B cell (primary cell): ENCODE measurements around the gene IGF2BP3. TPM values are rescaled to one million over a fixed set of nuclear protein-coding genes. Genes with fewer than 3 reads are reported as not detected.
A peak's percentile ranks its signal among the peaks of the same experiment; 100 is the strongest.

Experiments used
- ATAC-seq: fragments of 200-7000 bp; cut with Tn5 transposase; one replicate; pipeline ENCODE4 v1.10.0; 2021; ENCODE audit warnings: low read depth, mild to moderate bottlenecking, moderate number of reproducible peaks, moderate library complexity
- CTCF ChIA-PET: fragments of 350-600 bp; sonication (Branson Sonifier 250); formaldehyde crosslinking; loops from one replicate; lab custom pipeline; 2021; ENCODE audit warnings: antibody characterized with exemption, inconsistent platforms; lab: Charles Lee
- POLR2A ChIA-PET: fragments of 350-600 bp; sonication (Branson Sonifier 250); formaldehyde crosslinking; loops from one replicate; lab custom pipeline; 2021; ENCODE audit warnings: antibody characterized with exemption; lab: Charles Lee
- DNase-seq: peaks from one replicate; pipeline ENCODE4 v3.0.0; 2013
- H2AFZ ChIP-seq: 2 replicates; pipeline ENCODE4 v1.6.1; 2012; ENCODE audit warnings: mild to moderate bottlenecking, low read depth, low read length; ENCODE audit not compliant: insufficient read depth, poor library complexity, severe bottlenecking
- H3K27ac ChIP-seq, 2 donors: 1 replicate in 1 of 2; 2 replicates in 1 of 2; pipeline ENCODE4 v1.5.1; 2012 to 2013; ENCODE audit warnings: low read length in 2 of 2, mild to moderate bottlenecking in 2 of 2, moderate library complexity in 1 of 2
- H3K27me3 ChIP-seq, 4 experiments: fragments of 200-600 bp in 1 of 4; sonication (generic) in 1 of 4; replicated peaks in 1 of 4; 1 replicate in 2 of 4; 2 replicates in 2 of 4; pipeline versions ENCODE4 v1.6.1 to v1.7.0; 2013 to 2016; ENCODE audit warnings: low read length in 3 of 4, mild to moderate bottlenecking in 2 of 4, mixed read lengths in 1 of 4, moderate library complexity in 1 of 4; ENCODE audit not compliant: insufficient read depth in 4 of 4, control insufficient read depth in 3 of 4; ENCODE audit errors: control extremely low read depth in 1 of 4
- H3K36me3 ChIP-seq, 2 experiments: replicated peaks in 1 of 2; 1 replicate in 1 of 2; 2 replicates in 1 of 2; pipeline versions ENCODE4 v1.6.1 to v1.7.1; 2013; ENCODE audit warnings: low read length in 1 of 2; ENCODE audit not compliant: insufficient read depth in 2 of 2, control insufficient read depth in 1 of 2; ENCODE audit errors: control extremely low read depth in 1 of 2, extremely low read depth in 1 of 2
- H3K4me1 ChIP-seq, 2 donors: fragments of 200-600 bp in 1 of 2; sonication (generic) in 1 of 2; 1 replicate in 1 of 2; 2 replicates in 1 of 2; pipeline versions ENCODE4 v1.5.1 to v1.6.1; 2013 to 2017; ENCODE audit warnings: low read length in 2 of 2; ENCODE audit not compliant: control insufficient read depth in 2 of 2, insufficient read depth in 2 of 2
- H3K4me2 ChIP-seq: replicated peaks from 2 replicates; pipeline ENCODE3; 2012; ENCODE audit warnings: mild to moderate bottlenecking, low read depth, low read length; ENCODE audit not compliant: poor library complexity, severe bottlenecking
- H3K4me3 ChIP-seq, 5 experiments: fragments of 200-600 bp in 1 of 5; sonication (generic) in 1 of 5; 1 replicate in 3 of 5; 2 replicates in 2 of 5; pipeline versions ENCODE4 v1.5.1 to v1.7.0; 2011 to 2016; ENCODE audit warnings: low read length in 4 of 5, mild to moderate bottlenecking in 4 of 5, low read depth in 2 of 5, control low read depth in 1 of 5, moderate library complexity in 1 of 5; ENCODE audit not compliant: insufficient read depth in 1 of 5; ENCODE audit errors: control extremely low read depth in 1 of 5, extremely low read depth in 1 of 5
- H3K79me2 ChIP-seq: fragments of 200-600 bp; sonication (generic); one replicate; pipeline ENCODE4 v1.6.0; 2016; ENCODE audit warnings: low read length; ENCODE audit not compliant: control insufficient read depth, insufficient read depth
- H3K9ac ChIP-seq: fragments of 200-600 bp; sonication (generic); 2 replicates; pipeline ENCODE4 v1.6.1; 2017; ENCODE audit warnings: mild to moderate bottlenecking, low read length, moderate library complexity
- H3K9me3 ChIP-seq, 3 donors: one replicate each; pipeline versions ENCODE4 v1.6.1 to v1.7.1; 2013; ENCODE audit warnings: low read length in 2 of 3; ENCODE audit not compliant: control insufficient read depth in 2 of 3, insufficient read depth in 1 of 3; ENCODE audit errors: control extremely low read depth in 1 of 3
- H4K20me1 ChIP-seq: 2 replicates; pipeline ENCODE4 v1.6.0; 2012; ENCODE audit warnings: mild to moderate bottlenecking, low read length; ENCODE audit not compliant: insufficient read depth, control insufficient read depth, poor library complexity, severe bottlenecking
- H3K27ac Mint-ChIP-seq: one replicate; pipeline ENCODE4 v1.8.0; 2021; ENCODE audit warnings: mixed read lengths
- H3K27me3 Mint-ChIP-seq: one replicate; pipeline ENCODE4 v1.8.0; 2021; ENCODE audit warnings: mixed read lengths
- H3K4me1 Mint-ChIP-seq: one replicate; pipeline ENCODE4 v1.8.0; 2021; ENCODE audit warnings: mixed read lengths
- H3K4me3 Mint-ChIP-seq: one replicate; pipeline ENCODE4 v1.8.0; 2021; ENCODE audit warnings: mixed read lengths
- H3K9me3 Mint-ChIP-seq: one replicate; pipeline ENCODE4 v1.8.0; 2022; ENCODE audit warnings: mixed read lengths; ENCODE audit not compliant: insufficient read depth
- CTCF ChIP-seq: fragments of 200-600 bp; IDR thresholded peaks from one replicate; pipeline ENCODE4 v1.8.0; 2022; ENCODE audit warnings: antibody characterized with exemption, mild to moderate bottlenecking
- EZH2 ChIP-seq: IDR thresholded peaks from 2 replicates; pipeline ENCODE4 v1.6.1; 2012; ENCODE audit warnings: borderline replicate concordance, low read depth, mild to moderate bottlenecking, moderate library complexity, low read length; ENCODE audit not compliant: insufficient read depth, poor library complexity, severe bottlenecking
- WGBS: methylation state at CpG from one replicate; pipeline ENCODE4 v1.1.5; 2013; ENCODE audit warnings: missing lambda C conversion rate; ENCODE audit not compliant: insufficient coverage; 5-methylcytosine and 5-hydroxymethylcytosine counted together
- intact Hi-C: fragments of 100-400 bp; cut with micrococcal nuclease; formaldehyde crosslinking; loops from one replicate; pipeline ENCODE4 v1.10.0; 2022
- polyA plus RNA-seq: library from polyadenylated mRNA; depleted of rRNA; stranded (reverse); fragments of >200 nt; gene quantifications from 2 replicates; pipeline ENCODE4 v1.2.3, GENCODE V29; 2012
- total RNA-seq, 2 donors: library from RNA; stranded (reverse); fragments of 120-200 nt in 1 of 2; gene quantifications; 1 replicate in 1 of 2; 2 replicates in 1 of 2; pipeline versions ENCODE4 v1.2.3 to v1.2.4, GENCODE V29; 2013 to 2022

The IGF2BP3 gene
- total and polyA plus RNA-seq, 2 donors (not counting 1 experiment from before 2014, with no cell fraction given): 0.63 to 10.0 TPM

DNA sequence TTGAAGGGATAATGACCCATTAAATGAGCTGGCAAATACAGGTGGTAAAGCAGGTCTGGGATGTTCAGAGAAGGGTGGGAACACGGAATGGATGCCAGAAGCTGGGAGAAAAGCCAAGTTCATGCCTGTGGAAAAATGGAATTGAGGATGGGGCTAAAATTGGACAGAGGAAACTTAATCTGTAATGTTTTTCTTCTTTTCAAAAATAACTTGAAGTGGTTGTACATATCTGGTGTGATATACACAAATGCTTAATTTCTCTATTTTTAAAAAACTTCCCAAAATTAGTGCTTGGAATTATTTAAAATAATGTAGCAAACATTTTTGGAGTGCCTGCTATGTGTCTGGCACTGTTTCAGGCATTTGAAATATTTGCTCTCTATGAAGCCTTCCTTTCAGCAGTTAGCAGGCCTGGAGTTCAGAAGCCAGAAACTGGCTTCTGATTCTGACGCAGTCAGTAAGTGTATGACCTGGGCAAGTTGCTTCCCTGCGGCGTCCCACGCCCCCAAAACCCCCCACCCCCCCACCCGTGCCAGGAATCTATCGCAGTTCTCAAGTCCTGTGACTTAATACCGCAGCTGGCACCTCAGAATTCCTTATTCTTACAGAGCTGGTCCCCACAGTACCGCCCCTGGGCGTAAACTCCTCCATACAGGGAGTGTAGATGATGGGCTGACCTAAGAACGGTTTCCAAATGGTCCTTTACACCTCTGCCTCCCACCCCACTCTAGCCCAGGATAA, 172.0 kb downstream of the IGF2BP3 start:
- ChIA-PET POLR2A (interaction anchor here (0.6 to 0.9 kb wide), 3 partner anchors 117 to 1223 kb away, joined by 3 to 7 read pairs (median 4); no protein-coding TSS in a partner anchor), CTCF (interaction anchor here (0.9 to 4.5 kb wide), 2 partner anchors 26 to 60 kb away, joined by 4 to 27 read pairs; no protein-coding TSS in a partner anchor)
- WGBS: no CpG with 5 or more reads among the region's 11 CpGs
- Mint-ChIP-seq H3K27me3 (no peaks in the 10 kb centered on the region), H3K4me1 (peaks cover 37% of the 10 kb centered on the region), H3K4me3 (peak overlapping the region; percentile 87), H3K27ac (peak overlapping the region; percentile 94), H3K9me3 (no peaks in the 10 kb centered on the region)
- H3K79me2 ChIP-seq: peaks cover 53% of the 10 kb centered on the region
- peak overlapping the region; percentile 87 for H3K9ac ChIP-seq
- H3K27ac ChIP-seq: peak overlapping the region; percentile 73 to 86
- peaks cover 16 to 23% of the 10 kb centered on the region in 2 donors for H3K4me1 ChIP-seq
- TF ChIP-seq EZH2: no peak
- TF ChIP-seq CTCF: no peak
- intact Hi-C loops: loop anchor here (2.0 to 5.0 kb wide), 2 partner anchors 174 to 284 kb away; partner anchors contain the start of genes HYCC1 and IGF2BP3
- peaks cover 7% of the 10 kb centered on the region for H4K20me1 ChIP-seq
- H3K4me3 ChIP-seq: peak overlapping the region; percentile 70 to 95 (median 86)
- no peak for ATAC-seq
- H3K27me3 ChIP-seq: peaks cover 0 to 6% (median 0%) of the 10 kb centered on the region in 4 experiments
- peak overlapping the region; percentile 85 for H2AFZ ChIP-seq
- H3K9me3 ChIP-seq: no peaks in the 10 kb centered on the region
- peak overlapping the region; percentile 82 for H3K4me2 ChIP-seq
- H3K36me3 ChIP-seq: peaks cover 0 to 10% of the 10 kb centered on the region in 2 experiments
- DNase-seq: no peak

GRCh38 chr7:23295401-23295697, 174.9 kb downstream of the IGF2BP3 start:
- Histone ChIP-seq H3K4me2 (no peak overlapping the region), H3K27me3 (peaks cover 0 to 6% (median 0%) of the 10 kb centered on the region in 4 experiments), H3K9me3 (no peaks in the 10 kb centered on the region), H4K20me1 (no peaks in the 10 kb centered on the region), H3K4me1 (peaks cover 10 to 15% of the 10 kb centered on the region in 2 donors), H3K79me2 (peaks cover 29% of the 10 kb centered on the region), H3K9ac (no peak overlapping the region), H3K4me3 (no peak overlapping the region), H2AFZ (no peak overlapping the region), H3K27ac (no peak overlapping the region), H3K36me3 (no peaks in the 10 kb centered on the region)
- H3K27ac Mint-ChIP-seq: no peak overlapping the region
- POLR2A ChIA-PET: no interaction called here
- H3K27me3 Mint-ChIP-seq: peaks cover 6% of the 10 kb centered on the region
- ATAC-seq (no peak), DNase-seq (no peak)
- H3K4me1 Mint-ChIP-seq: peaks cover 18% of the 10 kb centered on the region
- TF ChIP-seq EZH2: no peak
- H3K9me3 Mint-ChIP-seq: no peaks in the 10 kb centered on the region
- no peak overlapping the region for H3K4me3 Mint-ChIP-seq
- intact Hi-C loops: loop anchor here (5.0 kb wide), 1 partner anchor 177 kb away; the partner anchor contains the start of gene IGF2BP3
- CTCF ChIA-PET: interaction anchor here (0.7 to 1.3 kb wide), 2 partner anchors 22 to 185 kb away, joined by 3 to 6 read pairs; no protein-coding TSS in a partner anchor
